Osteocyte (in vitro differentiated cells): ENCODE results near the gene ATXN10. TPM values are rescaled to one million over a fixed set of nuclear protein-coding genes. Genes with fewer than 3 reads are reported as not detected.

Source experiments
- DNase-seq: peaks from one replicate; pipeline ENCODE4 v3.0.0; 2021; ENCODE audit warnings: mixed read lengths; ENCODE audit not compliant: unreplicated experiment; ENCODE audit errors: extremely low spot score
- H3K27ac Mint-ChIP-seq: one replicate; pipeline ENCODE4 v1.8.0; 2021; ENCODE audit warnings: mild to moderate bottlenecking, mixed read lengths; ENCODE audit not compliant: unreplicated experiment
- H3K27me3 Mint-ChIP-seq: one replicate; pipeline ENCODE4 v1.8.0; 2021; ENCODE audit warnings: mixed read lengths; ENCODE audit not compliant: unreplicated experiment
- H3K36me3 Mint-ChIP-seq: one replicate; pipeline ENCODE4 v1.8.0; 2021; ENCODE audit warnings: mixed read lengths; ENCODE audit not compliant: unreplicated experiment
- H3K4me1 Mint-ChIP-seq: one replicate; pipeline ENCODE4 v1.8.0; 2021; ENCODE audit warnings: mixed read lengths; ENCODE audit not compliant: unreplicated experiment
- H3K4me3 Mint-ChIP-seq: one replicate; pipeline ENCODE4 v1.8.0; 2021; ENCODE audit warnings: mild to moderate bottlenecking, moderate library complexity, mixed read lengths; ENCODE audit not compliant: unreplicated experiment
- H3K9me3 Mint-ChIP-seq: one replicate; pipeline ENCODE4 v1.8.0; 2021; ENCODE audit warnings: mixed read lengths; ENCODE audit not compliant: unreplicated experiment
- total RNA-seq: library from RNA; stranded (reverse); gene quantifications from 2 replicates; pipeline ENCODE4 v1.2.1, GENCODE V29; 2021
- TF ChIP-seq, protein P1 (sequence below): fragments of 200-600 bp; sonication (generic); IDR thresholded peaks from 2 replicates; pipeline ENCODE4 v1.5.0; 2021; ENCODE audit warnings: antibody characterized with exemption, mild to moderate bottlenecking, moderate library complexity

Gene ATXN10
- total RNA-seq, 1 donor from 2014 or later = 164 TPM

GRCh38 chr22:45704648-45705047 lies 33.0 kb downstream of the ATXN10 start:
- Mint-ChIP-seq H3K4me1 (peaks cover 27% of the 10 kb centered on the region), H3K36me3 (peaks cover 74% of the 10 kb centered on the region), H3K4me3 (no peak overlapping the region), H3K27me3 (no peaks in the 10 kb centered on the region), H3K9me3 (peaks cover 5% of the 10 kb centered on the region), H3K27ac (peak overlapping the region; percentile 5)
- no peak for DNase-seq
- TF ChIP-seq, protein P1, sequence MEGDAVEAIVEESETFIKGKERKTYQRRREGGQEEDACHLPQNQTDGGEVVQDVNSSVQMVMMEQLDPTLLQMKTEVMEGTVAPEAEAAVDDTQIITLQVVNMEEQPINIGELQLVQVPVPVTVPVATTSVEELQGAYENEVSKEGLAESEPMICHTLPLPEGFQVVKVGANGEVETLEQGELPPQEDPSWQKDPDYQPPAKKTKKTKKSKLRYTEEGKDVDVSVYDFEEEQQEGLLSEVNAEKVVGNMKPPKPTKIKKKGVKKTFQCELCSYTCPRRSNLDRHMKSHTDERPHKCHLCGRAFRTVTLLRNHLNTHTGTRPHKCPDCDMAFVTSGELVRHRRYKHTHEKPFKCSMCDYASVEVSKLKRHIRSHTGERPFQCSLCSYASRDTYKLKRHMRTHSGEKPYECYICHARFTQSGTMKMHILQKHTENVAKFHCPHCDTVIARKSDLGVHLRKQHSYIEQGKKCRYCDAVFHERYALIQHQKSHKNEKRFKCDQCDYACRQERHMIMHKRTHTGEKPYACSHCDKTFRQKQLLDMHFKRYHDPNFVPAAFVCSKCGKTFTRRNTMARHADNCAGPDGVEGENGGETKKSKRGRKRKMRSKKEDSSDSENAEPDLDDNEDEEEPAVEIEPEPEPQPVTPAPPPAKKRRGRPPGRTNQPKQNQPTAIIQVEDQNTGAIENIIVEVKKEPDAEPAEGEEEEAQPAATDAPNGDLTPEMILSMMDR = no peak

DNA sequence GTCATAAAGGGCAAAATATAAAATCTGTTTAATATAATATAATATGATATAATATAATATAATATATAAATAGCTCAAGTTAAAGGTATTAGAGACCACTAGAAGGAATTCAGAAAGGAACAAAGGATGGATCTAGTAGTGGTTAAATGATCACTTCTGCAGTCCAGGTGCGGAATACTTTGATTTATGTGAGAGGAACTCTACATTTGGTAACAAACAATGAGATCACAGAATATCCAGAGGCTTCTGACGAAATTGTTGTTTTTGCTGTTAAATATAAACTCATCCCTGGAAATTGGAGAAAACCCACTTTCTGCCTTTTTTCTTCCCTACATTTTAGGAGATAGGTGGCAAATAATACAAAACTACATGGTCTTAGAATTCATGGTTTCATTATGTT lies 36.0 kb downstream of the ATXN10 start:
- DNase-seq = no peak
- peaks cover 34% of the 10 kb centered on the region for H3K4me1 Mint-ChIP-seq
- H3K27ac Mint-ChIP-seq = no peak overlapping the region
- peaks cover 68% of the 10 kb centered on the region for H3K36me3 Mint-ChIP-seq
- H3K9me3 Mint-ChIP-seq = peaks cover 5% of the 10 kb centered on the region
- TF ChIP-seq, protein P1 = no peak
- no peaks in the 10 kb centered on the region for H3K27me3 Mint-ChIP-seq
- no peak overlapping the region for H3K4me3 Mint-ChIP-seq

DNA sequence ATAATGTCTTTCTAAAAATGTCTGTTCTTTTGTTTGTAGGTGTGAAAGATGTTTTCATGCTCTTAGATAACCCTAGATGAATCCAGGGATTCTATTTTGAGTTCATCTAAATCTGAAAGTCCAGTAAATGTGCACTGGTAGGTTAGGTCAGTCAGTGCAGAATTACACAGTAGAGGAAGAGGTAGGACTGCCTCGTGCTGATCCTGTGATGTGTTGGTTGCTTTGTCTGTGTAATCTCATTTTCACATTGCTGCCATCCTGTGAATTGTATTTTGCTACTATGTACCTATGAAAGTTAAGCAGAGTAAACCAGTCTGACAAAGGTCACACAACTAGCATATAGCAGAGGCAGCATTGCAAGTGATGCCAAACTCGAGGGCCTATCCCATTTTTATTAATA lies 36.5 kb downstream of the ATXN10 start:
- peaks cover 5% of the 10 kb centered on the region for H3K9me3 Mint-ChIP-seq
- DNase-seq = no peak
- peaks cover 66% of the 10 kb centered on the region for H3K36me3 Mint-ChIP-seq
- no peak overlapping the region for H3K27ac Mint-ChIP-seq
- H3K4me3 Mint-ChIP-seq = no peak overlapping the region
- H3K27me3 Mint-ChIP-seq = no peaks in the 10 kb centered on the region
- TF ChIP-seq, protein P1 = no peak
- peaks cover 34% of the 10 kb centered on the region for H3K4me1 Mint-ChIP-seq

DNA sequence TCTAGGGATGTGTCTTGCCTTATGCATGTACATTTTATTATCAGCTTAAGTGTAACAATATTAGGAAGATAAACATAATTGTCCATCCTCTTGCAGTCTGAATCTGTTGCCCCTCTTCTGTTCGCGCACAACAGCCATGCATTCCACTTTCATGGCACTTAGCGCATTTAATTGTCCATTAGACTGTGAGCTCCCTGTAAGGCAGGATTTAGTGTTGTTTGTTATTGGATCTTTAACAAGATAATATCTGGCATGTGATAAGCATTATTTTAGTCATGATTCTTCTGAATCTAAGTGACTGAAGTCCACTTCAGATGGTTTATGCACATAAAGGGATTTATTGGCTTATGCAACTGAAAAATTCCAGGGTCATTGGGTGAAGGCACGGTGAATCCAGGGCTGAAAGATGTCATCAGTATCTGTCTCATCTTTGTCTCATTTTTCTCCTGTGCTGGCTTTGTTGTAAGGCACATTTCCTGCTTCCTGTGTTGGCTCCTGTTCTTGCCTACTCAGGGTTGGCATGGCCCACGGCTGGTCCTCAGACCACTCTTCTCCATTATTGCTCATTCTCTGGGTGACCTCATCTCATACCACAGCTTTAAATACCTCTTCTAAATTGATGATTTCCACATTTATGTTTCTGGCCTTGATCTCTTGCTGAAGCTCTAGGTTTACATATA lies 37.6 kb downstream of the ATXN10 start:
- Mint-ChIP-seq H3K9me3 (peaks cover under 1% of the 10 kb centered on the region), H3K36me3 (peaks cover 61% of the 10 kb centered on the region), H3K27me3 (no peaks in the 10 kb centered on the region), H3K4me3 (no peak overlapping the region), H3K4me1 (peaks cover 27% of the 10 kb centered on the region), H3K27ac (peak overlapping the region; percentile 69)
- DNase-seq = no peak
- TF ChIP-seq, protein P1 = no peak

DNA sequence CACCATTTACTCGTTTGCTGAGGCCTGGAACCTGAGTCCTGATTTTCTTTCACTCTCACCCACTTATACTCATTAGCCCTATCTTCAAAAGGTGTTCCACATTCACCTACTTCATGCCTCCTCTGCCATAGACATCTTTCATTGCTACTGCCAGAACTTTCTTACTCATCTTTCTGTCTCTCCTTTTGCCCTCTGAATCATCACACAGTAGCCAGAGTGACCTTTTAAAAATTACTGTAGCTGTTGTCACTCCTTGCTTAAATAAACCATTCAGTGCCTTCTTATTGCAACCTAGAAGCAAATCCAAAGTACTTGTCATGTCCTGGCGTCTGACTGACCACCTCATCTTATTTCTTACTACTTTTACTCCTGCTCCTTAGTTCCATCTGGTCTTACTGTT lies 38.2 kb downstream of the ATXN10 start:
- no peak overlapping the region for H3K4me3 Mint-ChIP-seq
- TF ChIP-seq, protein P1 = no peak
- H3K9me3 Mint-ChIP-seq = no peaks in the 10 kb centered on the region
- peaks cover 57% of the 10 kb centered on the region for H3K36me3 Mint-ChIP-seq
- peaks cover 23% of the 10 kb centered on the region for H3K4me1 Mint-ChIP-seq
- peak overlapping the region; percentile 69 for H3K27ac Mint-ChIP-seq
- H3K27me3 Mint-ChIP-seq = no peaks in the 10 kb centered on the region
- no peak for DNase-seq
